Kidney epithelial cell (primary cell): Measurements from ENCODE around the gene TDP1. TPM values are rescaled to one million over a fixed set of nuclear protein-coding genes. Genes with fewer than 3 reads are reported as not detected.

ENCODE experiments used
- DNase-seq: peaks from one replicate; pipeline ENCODE4 v3.0.0-alpha.2; 2010; ENCODE audit warnings: low read depth
- H3K27me3 ChIP-seq: 2 replicates; pipeline ENCODE4 v1.6.0; 2011; ENCODE audit warnings: low read length; ENCODE audit not compliant: control insufficient read depth, insufficient read depth
- H3K36me3 ChIP-seq: 2 replicates; pipeline ENCODE4 v1.5.1; 2011; ENCODE audit warnings: low read length; ENCODE audit not compliant: control insufficient read depth, insufficient read depth
- H3K4me3 ChIP-seq: 2 replicates; pipeline ENCODE4 v1.5.1; 2011; ENCODE audit warnings: low read depth, mild to moderate bottlenecking, control low read depth, low read length
- CTCF ChIP-seq: IDR thresholded peaks from 2 replicates; pipeline ENCODE4 v1.5.1; 2011; ENCODE audit warnings: mild to moderate bottlenecking, moderate library complexity, low read length, control low read depth, inconsistent platforms; ENCODE audit not compliant: insufficient read depth, poor library complexity, severe bottlenecking
- total RNA-seq: library from RNA; depleted of rRNA; stranded (reverse); fragments of >200 nt; gene quantifications from 2 replicates; pipeline ENCODE4 v1.2.3, GENCODE V29; 2015

Gene TDP1
- total RNA-seq, 1 donor from 2014 or later = 24.2 TPM

DNA sequence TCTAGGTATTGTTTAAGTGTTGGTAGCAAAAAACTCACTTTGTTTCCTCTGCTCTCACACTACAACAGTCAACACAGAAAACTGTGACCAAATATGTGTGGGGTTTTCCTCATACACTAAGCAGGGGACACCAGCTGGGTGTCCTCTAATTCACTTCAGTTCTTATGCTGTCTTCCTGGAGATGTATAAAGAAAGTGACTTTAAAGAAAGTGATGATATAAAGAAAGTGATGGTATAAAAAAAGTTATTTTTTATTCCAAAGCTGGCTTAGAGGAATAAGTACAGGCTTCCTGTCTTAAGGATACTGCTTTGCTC is 31.4 kb downstream of the TDP1 start:
- Histone ChIP-seq H3K4me3 (no peak overlapping the region), H3K27me3 (no peaks in the 10 kb centered on the region), H3K36me3 (peaks cover 2% of the 10 kb centered on the region)
- DNase-seq = no peak
- no peak for TF ChIP-seq CTCF

DNA sequence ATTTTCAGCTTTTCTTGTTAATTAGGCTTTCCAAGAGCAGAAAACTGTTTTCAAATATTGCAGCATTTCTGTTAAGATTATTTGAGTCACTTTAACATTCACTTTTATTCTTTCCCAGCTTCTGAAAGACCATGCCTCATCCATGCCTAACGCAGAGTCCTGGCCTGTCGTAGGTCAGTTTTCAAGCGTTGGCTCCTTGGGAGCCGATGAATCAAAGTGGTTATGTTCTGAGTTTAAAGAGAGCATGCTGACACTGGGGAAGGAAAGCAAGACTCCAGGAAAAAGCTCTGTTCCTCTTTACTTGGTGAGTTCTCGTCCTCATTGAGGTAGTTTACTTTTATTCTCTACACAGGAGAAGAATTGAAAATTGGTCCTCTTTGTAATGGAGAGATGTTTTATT is 33.1 kb downstream of the TDP1 start:
- Histone ChIP-seq H3K27me3 (no peaks in the 10 kb centered on the region), H3K4me3 (no peak overlapping the region), H3K36me3 (peaks cover 1% of the 10 kb centered on the region)
- DNase-seq = no peak
- no peak for TF ChIP-seq CTCF

GRCh38 chr14:89990218-89990617 is 34.5 kb downstream of the TDP1 start:
- no peak for TF ChIP-seq CTCF
- H3K36me3 ChIP-seq = no peaks in the 10 kb centered on the region
- no peak for DNase-seq
- no peak overlapping the region for H3K4me3 ChIP-seq
- no peaks in the 10 kb centered on the region for H3K27me3 ChIP-seq

DNA sequence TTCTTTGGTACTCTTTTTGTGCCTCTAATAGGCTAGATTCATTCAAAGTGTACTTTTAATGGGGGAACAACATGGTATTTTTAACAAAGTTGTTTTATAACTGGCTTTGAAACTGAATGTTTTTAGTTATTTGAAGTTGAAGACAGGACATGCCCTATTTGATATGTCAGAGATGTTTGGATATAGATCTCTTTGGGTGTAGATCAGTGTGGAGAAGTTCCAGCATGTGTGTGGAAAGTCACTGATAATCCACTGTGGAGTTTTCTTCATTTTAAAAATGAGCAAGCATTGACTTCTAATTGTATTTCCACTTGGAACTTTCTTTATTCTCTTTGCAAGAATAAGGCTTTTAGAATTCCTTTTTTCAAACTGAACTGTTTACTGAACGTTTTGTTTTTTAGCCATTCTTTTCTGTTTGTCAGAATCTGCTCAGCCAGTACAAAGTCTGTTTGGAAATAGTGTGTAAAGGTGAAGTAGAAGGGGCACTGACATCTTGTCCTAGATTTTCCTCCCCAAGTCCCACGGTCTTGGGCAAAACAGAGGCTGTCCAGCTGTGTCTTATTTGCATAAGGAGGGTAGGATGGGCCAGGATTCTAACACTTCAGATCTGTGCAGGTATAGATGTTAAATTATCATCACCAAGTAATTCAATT is 35.0 kb downstream of the TDP1 start:
- no peak overlapping the region for H3K4me3 ChIP-seq
- no peaks in the 10 kb centered on the region for H3K27me3 ChIP-seq
- TF ChIP-seq CTCF = no peak
- H3K36me3 ChIP-seq = no peaks in the 10 kb centered on the region
- no peak for DNase-seq

- TF ChIP-seq CTCF = no peak
- Histone ChIP-seq H3K4me3 (no peak overlapping the region), H3K27me3 (no peaks in the 10 kb centered on the region), H3K36me3 (no peaks in the 10 kb centered on the region)
- DNase-seq = no peak
Observed at GRCh38 chr14:89992273-89992672, 36.5 kb downstream of the TDP1 start.

GRCh38 chr14:89996963-89997362 is 41.2 kb downstream of the TDP1 start:
- DNase-seq = no peak
- no peak overlapping the region for H3K4me3 ChIP-seq
- H3K27me3 ChIP-seq = no peaks in the 10 kb centered on the region
- no peak for TF ChIP-seq CTCF
- H3K36me3 ChIP-seq = peaks cover 2% of the 10 kb centered on the region
